ENCODE results near the gene TMEM156.
"Not testable (repeated sequence)": the region's sequence is repeated elsewhere in the genome, so short reads cannot be mapped to it uniquely, and the experiment has no call there.

TMEM156 gene

DNA sequence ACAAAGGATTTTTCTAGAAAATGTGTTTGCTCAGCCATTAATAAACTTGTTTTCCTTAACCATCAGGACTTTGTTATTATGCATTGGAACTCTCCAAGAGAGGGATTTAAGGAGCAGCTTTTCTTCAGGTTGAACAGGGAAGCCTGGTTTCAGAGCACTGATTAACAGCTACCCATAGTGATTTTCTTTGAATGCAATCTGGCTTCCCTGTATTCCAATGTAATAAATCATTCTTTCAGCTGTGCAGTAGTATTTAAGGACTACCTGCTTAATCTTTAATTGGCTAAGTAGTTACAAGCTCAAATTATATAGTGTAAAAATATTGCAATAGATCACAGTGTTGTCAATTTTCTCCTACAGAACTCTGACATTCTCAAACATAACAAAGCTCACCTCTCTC, 77.5 kb downstream of the TMEM156 start:
- no peak for DNase-seq

DNA sequence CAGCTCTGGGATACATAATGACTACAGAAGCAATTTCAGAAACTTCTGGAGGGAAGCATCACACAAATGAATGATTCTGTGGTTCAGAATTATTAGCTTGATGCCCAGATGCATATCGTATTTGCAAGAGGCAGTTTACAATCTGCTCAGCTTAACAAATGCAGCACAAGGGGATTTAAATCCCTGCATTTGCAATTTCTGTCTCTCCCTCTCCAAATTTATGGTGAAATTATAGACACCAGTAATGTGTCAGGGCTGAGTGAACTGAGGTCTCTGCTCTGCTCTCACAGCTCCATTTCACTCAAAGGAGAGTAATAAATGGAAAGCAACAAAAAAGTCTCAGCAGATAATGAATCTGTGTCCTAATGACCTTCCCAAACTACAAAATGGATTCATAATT, 80.2 kb downstream of the TMEM156 start:
- no peak for DNase-seq

DNA sequence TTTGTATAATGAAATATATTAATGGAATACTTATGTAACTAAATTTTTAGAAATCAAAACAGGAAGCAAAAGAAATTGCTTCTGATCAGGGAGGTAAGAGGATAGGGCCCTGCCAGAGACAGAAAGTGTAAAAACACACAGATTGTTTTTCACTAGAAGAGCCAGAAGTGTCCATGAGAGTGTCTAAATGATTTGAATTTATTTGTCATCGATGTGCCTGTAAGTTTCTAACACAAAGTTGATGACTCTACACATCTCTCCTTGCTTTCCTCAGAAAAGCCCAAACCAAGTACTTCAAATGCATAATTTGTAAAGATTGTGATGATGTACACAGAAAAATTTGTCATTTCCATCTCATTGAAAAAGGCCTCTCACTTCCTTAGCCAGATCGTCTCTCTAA, 80.6 kb downstream of the TMEM156 start:
- no peak for DNase-seq

DNA sequence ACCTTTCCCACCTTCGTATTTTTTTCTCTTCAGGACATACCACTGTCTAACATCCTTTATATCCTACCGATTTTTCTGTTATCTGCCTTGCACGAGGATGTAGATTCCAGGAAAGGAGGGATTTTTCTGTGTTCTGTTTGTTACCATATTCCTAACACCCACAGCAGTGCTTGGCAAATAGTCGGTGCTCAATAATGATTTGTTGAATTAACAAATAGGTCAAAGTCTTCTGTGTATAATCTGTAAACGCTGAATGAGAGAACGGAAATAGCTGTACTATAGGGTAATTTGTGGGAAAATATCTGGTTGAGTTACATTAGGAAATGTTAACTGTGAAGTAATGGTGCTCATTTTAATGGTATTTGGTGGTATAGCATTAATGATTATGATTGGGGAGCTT, 81.5 kb downstream of the TMEM156 start:
- no peak for DNase-seq

DNA sequence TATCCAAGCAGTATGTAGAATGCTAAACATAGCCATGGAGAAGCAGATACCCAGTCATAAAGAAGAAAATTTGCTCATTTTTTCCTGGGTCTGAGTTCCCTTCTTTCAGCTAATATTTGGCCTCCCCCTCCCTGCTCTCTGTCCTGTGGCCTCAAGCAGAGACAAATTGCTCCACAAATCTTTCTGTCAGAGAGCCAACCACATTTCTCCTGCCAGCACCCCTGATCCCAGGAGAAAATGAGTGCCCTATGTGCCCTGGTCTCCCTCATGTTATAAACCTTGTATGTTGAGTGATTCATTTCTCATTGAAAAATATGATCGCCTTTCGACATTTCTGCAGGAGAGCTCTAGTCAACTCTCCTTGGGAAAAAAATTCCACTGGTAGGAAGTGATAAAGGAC, 82.0 kb downstream of the TMEM156 start:
- DNase-seq = no peak

DNA sequence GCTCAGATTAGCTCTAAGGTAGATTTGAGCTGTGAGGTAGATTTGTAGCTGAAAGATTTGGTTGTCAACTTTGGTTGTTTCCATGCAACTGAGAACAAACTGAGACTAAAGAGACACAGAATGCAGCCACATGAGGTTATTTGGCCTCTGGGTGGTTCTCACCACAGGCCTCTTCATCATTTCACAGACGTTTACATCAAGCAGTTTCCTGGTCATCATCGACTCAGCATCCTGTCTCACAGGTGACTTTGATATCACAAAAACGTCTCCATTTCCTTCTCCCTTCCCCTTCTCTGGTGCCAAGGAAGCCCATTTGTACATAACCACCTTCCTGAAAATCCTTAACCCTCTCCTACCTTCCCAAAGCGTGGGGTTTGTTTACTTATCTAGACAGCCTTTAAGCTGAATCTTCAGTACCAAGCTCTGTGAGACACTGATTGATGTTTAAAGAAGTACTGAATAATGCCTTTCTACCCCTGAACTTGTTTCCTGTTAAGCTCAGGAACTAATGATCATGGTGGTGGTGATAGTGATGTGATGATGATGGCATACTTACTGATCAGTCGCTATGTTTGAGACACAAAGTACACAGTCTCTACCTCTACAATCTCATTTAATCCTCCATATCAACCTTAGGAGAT, 82.7 kb downstream of the TMEM156 start:
- DNase-seq = no peak

DNA sequence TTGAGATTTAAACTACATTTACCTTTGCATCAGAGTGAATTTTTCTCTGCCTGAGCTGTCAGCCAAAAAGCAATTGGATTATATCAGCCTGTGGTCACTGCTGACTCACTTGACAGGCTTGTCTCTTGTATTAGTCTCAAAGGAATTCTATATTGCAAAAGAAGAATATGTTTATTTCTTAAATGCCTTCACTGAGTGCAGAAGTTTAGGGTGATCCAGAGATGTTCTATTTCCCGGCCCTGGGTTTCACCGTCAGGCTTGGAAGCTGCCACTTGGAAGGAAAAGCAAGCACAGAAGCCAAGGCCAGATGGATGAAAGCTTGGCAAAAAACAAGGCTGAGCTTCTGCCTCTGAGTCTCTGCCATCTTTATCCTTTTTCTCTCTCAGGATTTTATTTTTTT, 83.7 kb downstream of the TMEM156 start:
- no peak for DNase-seq

DNA sequence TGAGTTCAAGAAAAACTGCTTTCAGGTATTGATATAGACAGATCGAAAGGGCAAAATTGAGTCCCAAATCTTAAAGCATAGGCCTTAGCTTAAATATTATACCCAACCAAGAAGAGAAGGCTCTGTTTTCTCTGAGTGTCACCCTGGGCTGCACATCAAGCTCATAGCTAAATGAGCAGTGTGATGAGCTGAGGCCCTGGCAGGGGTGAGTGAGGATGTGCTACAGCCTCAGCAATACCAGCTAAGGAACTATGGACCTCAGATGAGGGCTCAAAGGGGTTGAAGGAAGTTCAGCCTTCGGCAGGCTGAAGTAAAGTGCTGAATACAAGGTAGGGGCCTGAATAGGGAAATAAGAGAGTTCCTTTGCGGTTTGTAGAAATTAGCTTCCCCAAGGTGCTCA, 85.3 kb downstream of the TMEM156 start:
- DNase-seq = no peak

DNA sequence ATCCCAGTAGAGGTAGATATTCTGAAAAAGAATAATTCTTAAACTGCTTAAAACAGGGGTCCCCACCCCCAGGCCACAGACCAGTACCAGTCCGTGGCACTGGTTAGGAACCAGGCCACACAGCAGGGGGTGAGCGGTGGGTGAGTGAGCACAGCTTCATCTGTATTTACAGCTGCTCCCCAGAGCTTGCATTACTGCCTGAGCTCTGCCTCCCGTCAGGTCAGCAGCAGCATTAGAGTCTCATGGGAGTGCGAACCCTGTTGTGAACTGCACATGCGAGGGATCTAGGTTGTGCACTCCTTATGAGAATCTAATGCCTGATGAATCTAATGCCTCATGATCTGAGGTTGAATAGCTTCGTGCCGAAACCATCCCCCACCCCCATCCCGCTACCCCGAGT, 87.8 kb downstream of the TMEM156 start:
- DNase-seq = no peak

DNA sequence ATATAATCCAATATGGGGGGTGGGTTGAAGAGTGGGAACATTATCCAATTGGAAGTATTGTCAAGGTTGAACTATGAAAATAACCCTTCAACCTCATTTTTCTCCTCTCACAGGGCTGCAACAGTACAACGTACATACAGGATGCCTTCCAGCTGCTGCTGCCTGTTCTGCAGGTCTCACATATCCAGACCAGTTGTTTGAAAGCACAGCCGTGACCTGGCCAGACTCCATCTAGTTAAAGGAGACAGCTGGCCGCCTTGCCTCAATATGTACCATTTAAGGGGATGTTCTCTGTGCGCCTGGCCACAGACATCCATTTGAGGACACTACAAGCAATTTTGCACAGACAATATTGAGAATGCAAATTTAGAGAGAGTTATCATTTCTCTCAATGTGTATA, 88.9 kb downstream of the TMEM156 start:
- peak; percentile 23 for DNase-seq

DNA sequence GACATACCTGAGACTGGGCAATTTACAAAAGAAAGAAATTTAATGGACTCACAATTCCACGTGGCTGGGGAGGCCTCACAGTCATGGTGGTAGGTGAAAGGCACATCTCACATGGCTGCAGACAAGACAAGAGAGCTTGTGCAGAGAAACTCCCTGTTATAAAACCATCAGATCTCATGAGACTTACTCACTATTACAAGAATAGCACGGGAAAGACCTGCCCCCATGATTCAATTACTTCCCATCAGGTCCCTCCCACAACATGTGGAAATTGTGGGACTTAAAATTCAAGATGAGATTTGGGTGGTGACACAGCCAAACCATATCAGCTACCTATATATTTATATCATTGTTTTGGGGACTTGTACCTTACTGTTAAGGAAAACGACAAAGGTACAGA, 90.3 kb downstream of the TMEM156 start:
- not testable (repeated sequence) for DNase-seq

DNA sequence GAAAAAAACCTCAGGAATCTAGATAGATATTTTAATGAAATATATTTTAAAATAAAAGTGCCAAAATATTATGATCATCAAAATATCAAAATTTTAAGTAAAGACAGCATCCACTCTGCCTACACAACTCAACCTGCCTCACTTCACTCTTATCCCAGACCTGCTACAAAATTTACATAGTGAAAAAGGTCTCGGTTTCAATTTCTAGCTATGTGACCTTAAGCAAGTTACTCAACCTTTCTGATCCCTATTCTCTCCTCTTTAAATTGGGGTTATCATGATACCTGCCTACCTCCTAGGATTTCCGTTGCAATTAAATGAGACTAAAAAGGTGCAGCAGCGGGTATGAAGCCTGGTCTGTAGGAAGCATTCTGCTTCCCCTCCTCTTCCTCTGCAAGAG, 91.7 kb downstream of the TMEM156 start:
- DNase-seq = no peak

DNA sequence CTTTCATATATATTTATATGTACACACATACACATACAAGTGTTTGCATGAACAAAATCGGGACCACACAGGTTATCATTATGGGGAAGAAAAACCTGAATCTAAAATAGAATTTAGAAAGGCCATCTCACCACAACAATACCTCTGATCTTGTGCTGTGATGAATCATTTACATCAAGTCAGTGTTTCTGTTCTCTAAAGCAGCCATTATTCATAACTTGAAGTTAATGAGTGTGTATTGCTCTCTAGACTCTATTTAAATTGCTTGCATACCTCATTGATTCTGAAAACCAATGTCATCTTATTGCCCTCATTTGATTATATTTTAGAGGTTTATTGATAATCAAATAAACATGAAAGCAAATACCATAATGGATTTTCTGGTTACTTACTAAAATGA, 93.0 kb downstream of the TMEM156 start:
- DNase-seq = no peak

DNA sequence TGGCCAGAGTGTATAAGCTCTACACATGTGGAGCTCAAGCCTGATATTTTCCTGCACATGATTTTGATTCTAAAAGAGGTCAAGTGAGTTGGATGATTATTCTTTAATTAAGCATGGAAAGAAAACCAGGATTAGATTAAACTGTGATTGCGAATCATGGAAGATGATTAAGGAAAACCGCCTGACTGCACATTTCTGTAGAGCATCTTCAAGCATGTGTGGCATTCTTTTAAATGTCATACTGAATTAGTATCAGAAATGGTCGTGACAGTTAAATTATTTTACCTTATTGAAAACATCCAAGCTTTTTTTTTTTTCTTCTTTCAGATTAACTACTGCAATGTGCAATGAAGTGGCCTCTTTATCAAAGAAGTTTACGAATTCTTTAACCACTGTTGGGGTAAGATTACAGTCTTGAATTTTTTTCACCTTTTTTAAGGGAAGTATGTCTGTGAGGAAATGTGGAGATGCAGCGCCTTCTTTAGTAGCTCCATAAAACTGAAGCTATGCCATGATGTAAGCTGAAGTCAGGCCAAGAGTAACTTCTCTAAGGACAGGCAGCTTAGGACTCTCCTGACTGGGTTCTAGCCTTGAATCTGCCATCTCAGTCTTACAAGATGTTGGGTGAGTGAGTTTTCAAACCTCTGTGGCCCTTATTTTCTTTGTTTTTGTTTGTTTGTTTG, 96.7 kb downstream of the TMEM156 start:
- DNase-seq = no peak

DNA sequence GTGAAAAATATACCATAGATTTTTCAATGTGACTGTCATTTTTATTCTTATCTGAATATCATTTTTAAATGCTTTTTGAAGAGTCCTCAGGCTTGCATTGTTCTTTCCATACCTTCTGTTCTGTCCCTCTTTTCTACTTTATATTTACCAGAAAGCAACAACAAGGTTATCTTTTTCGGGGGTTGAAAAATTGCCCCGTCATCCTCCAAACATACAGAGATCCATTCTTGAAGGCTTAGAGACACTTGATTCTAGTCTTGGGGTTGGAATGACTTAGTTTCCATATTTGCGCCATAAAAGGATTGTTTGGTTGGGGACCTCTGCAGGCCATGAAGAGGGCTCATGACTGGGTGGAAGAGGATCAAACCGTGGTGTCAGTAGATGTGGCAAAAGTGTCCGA, 101.1 kb downstream of the TMEM156 start:
- no peak for DNase-seq

DNA sequence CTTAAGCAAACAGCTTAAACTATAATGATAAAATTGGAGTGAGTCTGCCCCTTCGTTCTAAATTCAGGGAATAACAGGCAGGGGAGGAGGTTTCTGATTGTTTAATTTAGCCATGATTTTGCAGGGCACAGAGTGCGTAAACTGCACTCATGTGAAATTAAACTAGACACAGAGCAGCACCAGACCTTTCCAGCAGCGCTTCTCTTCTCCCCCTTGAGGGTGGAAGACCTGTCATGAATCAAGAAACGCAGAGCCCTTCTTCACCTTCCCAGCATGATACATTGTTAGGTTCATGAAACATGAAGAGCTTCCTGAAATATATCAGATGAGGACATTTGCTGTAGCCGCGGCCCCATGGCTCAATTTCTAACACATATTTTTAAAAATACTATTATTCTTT, 101.5 kb downstream of the TMEM156 start:
- no peak for DNase-seq

DNA sequence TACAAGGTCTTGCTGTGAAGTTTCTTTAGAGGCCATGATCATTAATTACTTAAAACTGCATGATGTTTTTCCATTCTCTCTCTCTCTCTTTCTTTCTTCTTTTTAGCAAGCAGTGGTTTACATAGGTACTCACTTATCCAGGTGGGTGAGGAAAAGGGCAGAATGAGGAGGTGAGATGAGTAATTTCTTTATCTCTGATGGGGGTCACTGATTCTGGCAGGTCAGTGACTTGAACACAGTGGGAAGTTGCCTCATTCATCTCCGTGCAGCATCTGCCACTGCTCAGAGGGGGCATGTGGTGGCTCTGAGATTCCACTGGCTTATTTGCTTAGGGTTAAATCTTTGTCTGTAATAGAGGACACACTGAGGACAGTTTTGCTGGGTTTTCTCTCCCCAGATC, 102.0 kb downstream of the TMEM156 start:
- no peak for DNase-seq

DNA sequence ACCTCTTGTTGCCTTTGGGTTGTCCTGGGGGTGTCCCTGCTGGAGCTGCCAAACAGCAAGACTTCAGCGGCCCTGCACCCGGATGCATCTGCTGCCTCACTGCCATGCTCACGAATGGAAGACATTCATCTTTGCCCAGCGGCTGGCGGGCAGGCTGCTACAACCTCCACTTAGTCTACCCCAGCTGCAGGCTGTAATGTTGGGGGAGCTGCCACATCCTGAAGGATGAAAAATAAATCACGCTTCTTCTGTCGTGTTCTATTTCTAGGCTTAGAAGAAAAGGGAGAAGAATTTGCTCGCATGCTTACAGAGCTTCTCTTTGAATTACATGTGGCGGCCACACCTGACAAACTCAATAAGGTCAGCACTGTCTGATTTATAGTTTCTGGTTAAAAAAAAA, 103.2 kb downstream of the TMEM156 start:
- no peak for DNase-seq

DNA sequence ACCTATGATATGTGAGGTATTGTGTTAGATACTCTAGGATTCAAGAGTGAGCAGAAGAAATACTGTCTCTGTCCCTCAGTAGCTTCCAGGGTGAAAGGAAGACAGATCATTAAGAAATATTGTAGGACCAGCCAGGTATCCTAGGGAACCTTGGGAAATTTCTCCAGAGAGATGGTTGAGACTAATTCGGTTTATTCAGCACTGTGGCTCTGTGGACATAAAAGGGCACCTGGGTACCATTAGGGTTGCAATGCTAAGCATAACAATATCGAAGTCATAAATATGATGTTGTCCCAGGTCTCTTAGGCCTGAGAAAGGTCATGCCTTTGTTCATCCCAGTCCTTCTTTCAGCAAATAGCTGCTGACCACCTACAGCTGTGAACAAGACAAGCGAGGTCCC, 103.6 kb downstream of the TMEM156 start:
- DNase-seq = no peak

DNA sequence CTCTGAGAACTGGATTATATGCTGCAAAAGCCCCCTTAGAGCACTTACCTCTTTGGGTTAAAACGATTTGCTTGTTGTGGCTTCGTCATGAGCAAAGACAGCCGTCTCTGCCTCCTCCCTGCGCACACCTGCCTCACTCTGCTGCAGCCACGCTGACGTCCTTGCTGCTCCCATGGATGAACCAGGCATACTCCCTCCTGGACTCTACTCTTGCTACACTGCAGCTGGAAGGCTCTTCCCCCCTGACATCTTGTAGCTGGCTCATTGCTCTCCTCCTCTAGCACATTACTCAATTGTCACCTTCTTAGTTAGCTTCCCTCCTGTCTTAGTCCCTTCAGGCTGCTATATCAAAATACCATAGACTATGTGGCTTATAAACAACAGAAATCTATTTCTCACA, 105.3 kb downstream of the TMEM156 start:
- DNase-seq = no peak

DNA sequence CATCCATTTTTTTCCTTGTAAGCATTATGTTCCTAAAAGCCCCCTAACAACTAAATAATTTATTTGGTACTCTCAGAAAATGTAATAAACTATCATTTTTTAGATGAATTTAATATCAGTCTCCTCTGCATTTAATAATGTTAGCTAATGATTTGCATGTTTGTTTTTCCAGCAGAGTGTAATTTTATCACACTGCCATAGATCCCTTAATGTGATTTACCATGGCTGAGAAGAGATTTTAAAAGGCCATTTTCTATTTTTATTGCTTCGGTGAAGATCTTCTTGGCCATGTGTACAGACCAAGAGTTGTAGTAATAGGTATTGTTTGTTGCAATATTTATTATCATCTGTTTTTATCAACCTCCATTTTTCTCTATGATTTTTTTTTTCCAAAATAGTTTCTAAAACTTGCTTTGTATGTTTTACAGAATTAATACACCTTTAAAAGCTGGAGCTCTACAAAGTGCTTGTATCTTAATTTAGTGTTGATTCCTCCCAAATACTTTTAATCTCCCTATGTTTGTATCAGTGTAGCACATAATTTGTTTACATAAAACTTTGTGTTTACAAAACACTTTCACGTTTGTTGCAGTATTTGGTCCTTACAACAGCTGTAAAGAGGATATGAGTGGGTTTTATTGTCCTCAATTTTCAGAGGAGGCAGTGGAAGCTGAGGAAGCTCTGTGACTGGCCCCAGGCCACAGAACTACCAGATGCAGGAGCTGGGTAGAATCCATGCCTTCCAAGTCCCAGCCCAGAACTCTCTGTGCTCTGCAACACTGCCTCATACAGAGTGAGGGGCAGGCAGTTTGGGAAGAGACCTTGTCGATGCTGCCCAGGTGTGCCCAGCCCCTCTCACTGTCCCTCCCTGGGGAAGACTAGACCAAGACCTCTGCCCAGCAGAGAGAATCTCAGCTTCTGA, 106.5 kb downstream of the TMEM156 start:
- DNase-seq = no peak

DNA sequence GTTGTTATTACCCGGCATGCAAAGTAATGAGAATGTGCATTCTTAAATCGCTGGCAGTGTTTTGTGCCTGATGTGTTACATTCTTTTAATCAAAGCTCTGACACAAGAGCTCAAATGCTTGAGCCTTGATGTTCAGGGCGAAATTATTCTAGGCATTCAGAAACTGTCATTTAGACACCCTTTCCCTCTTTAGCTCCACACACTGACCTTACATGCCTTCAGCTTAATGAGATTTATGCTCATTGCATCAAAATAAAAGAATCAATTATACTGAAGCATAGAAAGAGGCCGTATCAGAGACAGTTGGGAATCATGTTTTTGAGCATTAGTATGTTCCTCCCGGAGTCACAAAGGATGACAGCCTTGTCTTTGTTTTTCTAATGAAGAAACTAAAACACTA, 107.9 kb downstream of the TMEM156 start:
- no peak for DNase-seq

DNA sequence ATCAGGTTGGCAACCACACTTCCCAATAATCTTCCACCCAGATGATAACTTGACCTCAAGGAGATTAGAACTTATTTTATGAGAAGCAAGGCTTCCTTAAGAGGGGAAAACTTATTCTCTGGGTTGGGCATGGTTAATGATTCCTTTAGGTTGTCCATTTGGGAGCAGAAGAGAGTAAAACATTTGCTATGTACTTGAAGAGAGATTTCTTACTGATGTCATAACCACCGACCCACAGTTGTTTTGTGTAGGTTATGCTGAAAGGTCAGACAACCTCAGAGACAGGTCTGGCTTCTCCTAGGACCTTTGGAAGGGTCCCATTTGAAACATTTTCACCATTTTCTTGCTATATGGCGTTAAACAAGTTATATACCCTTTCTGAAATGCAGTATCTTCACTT, 108.5 kb downstream of the TMEM156 start:
- no peak for DNase-seq

DNA sequence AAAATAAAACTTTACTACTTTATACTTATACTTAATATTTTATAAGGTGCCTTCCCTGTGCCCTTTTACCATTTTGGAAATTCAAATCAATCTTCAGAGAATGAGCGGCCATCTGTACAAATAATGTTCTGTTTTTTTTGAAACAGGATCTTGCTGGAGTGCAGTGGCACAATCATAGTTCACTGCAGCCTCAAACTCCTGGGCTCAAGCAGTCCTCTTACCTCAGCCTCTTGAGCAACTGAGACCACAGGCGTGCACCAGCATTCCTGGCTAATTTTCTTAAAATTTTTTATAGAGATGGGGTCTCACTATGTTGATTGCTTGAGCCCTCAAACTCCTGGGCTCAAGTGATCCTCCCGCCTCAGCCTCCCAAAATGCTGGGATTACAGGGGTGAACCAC, 111.1 kb downstream of the TMEM156 start:
- DNase-seq = no peak

Data from NCI-H2029 (cell line).